Measurements from ENCODE around the gene ANKEF1. TPM values are rescaled to one million over a fixed set of nuclear protein-coding genes. Genes with fewer than 3 reads are reported as not detected.

ANKEF1 gene
- total RNA-seq, 1 donor from 2014 or later = 9.0 TPM

GRCh38 chr20:10090588-10091166 lies 55.9 kb downstream of the ANKEF1 start:
- H3K4me3 ChIP-seq = no peak overlapping the region
- TF ChIP-seq CTCF (IDR thresholded peaks at IDR 0.05) = peak; percentile 44 to 80 (median 44)
- no peaks in the 10 kb centered on the region for H3K27me3 ChIP-seq
- no peaks in the 10 kb centered on the region for H3K9me3 ChIP-seq
- H3K27ac ChIP-seq = no peak overlapping the region
- H3K36me3 ChIP-seq = no peaks in the 10 kb centered on the region
- DNase-seq (ENCODE audit: low spot score in 2 of 2) = no peak
- H3K4me1 ChIP-seq = no peaks in the 10 kb centered on the region
- intact Hi-C loops (cut with DNase I) = loop anchor here (1.0 kb wide), 1 partner anchor 112 kb away; no protein-coding TSS in a partner anchor

GRCh38 chr20:10093087-10093591 lies 58.4 kb downstream of the ANKEF1 start:
- H3K4me1 ChIP-seq = no peaks in the 10 kb centered on the region
- no peak for DNase-seq (ENCODE audit: low spot score in 2 of 2)
- H3K27me3 ChIP-seq = no peaks in the 10 kb centered on the region
- intact Hi-C loops (cut with DNase I) = no loop called here
- H3K9me3 ChIP-seq = no peaks in the 10 kb centered on the region
- no peak for TF ChIP-seq CTCF (IDR thresholded peaks at IDR 0.05)
- H3K4me3 ChIP-seq = no peak overlapping the region
- no peaks in the 10 kb centered on the region for H3K36me3 ChIP-seq
- no peak overlapping the region for H3K27ac ChIP-seq

- Histone ChIP-seq H3K27ac (no peak overlapping the region), H3K27me3 (no peaks in the 10 kb centered on the region), H3K4me1 (no peaks in the 10 kb centered on the region), H3K9me3 (no peaks in the 10 kb centered on the region), H3K4me3 (no peak overlapping the region), H3K36me3 (no peaks in the 10 kb centered on the region)
- intact Hi-C loops (cut with DNase I) = no loop called here
- no peak for TF ChIP-seq CTCF (IDR thresholded peaks at IDR 0.05)
- DNase-seq (ENCODE audit: low spot score in 2 of 2) = no peak
These were observed 59.9 kb downstream of the ANKEF1 start for GRCh38 chr20:10094566-10095173.

GRCh38 chr20:10096790-10097189 lies 62.0 kb downstream of the ANKEF1 start:
- H3K4me1 ChIP-seq = no peaks in the 10 kb centered on the region
- H3K36me3 ChIP-seq = no peaks in the 10 kb centered on the region
- DNase-seq (ENCODE audit: low spot score in 2 of 2) = no peak
- H3K27ac ChIP-seq = no peak overlapping the region
- no peak overlapping the region for H3K4me3 ChIP-seq
- intact Hi-C loops (cut with DNase I) = no loop called here
- TF ChIP-seq CTCF (IDR thresholded peaks at IDR 0.05) = no peak
- H3K27me3 ChIP-seq = no peaks in the 10 kb centered on the region
- H3K9me3 ChIP-seq = no peaks in the 10 kb centered on the region

GRCh38 chr20:10105046-10105445 lies 70.3 kb downstream of the ANKEF1 start:
- TF ChIP-seq CTCF (IDR thresholded peaks at IDR 0.05) = no peak
- intact Hi-C loops (cut with DNase I) = no loop called here
- DNase-seq (ENCODE audit: low spot score in 2 of 2) = no peak
- Histone ChIP-seq H3K36me3 (no peaks in the 10 kb centered on the region), H3K4me1 (no peaks in the 10 kb centered on the region), H3K27ac (no peak overlapping the region), H3K4me3 (no peak overlapping the region), H3K9me3 (no peaks in the 10 kb centered on the region), H3K27me3 (no peaks in the 10 kb centered on the region)

Other genes with a start within 250 kb of the ANKEF1 start
- not detected for gene PAK5, start 195.9 kb upstream of the ANKEF1 start, total RNA-seq
- 0.43 TPM for gene SNAP25, start 183.8 kb downstream of the ANKEF1 start, total RNA-seq

Measured in ascending aorta (tissue), 2 donors.